Measurements from ENCODE around the gene WNT11.

DNA sequence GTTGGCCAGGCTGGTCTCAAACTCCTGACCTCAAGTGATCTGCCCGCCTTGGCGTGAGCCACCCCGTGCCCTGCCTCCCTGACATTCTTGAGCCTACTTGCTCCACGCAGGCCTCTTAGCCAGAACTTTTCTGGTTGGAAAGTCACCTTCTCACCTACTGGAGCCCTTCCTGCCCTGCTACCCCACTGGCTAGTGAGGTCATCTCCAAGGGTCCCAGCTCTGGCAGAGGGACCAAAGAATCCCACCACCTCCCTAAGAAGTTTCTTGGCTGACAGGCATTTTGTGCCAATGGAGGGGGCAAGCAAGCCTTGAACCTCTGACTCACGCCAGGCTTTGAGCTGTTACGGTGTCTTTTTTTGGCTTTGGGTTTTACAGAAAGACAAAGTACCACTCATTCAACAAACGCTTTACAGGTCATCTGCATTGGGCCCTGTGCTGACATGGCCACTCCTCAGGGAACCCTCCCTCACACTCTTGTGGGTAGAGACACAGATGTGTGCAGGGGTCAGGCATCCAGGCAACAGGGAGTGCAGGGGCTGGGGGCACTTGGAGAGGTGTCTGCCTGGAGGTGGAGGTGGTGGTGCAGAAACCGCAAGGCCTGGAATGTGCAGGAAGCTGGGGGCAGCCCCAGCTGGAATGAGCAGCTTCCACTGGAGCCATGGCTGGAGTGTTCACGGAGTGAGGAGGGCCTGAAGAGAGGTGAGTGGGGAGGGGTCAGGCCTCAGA lies 27.1 kb upstream of the WNT11 start:
- TF ChIP-seq ZNF274 (IDR thresholded peaks at IDR 0.05; ENCODE audit: low read depth, low read length) = no peak
- TF ChIP-seq YY1 (IDR thresholded peaks at IDR 0.05; ENCODE audit: insufficient read depth, insufficient read length) = no peak
